ENCODE measurements around the gene SLC15A4.

- TF ChIP-seq CTCF (IDR thresholded peaks at IDR 0.05; ENCODE audit: extremely low read depth in 1 of 2, insufficient read depth in 1 of 2, low read depth in 1 of 2, low read length in 2 of 2) (no peak), POLR2AphosphoS5 (IDR thresholded peaks at IDR 0.05; ENCODE audit: insufficient read depth, low read depth, low read length) (no peak), POLR2A (IDR thresholded peaks at IDR 0.05; ENCODE audit: low read depth, low read length) (no peak), EZH2 (IDR thresholded peaks at IDR 0.05; ENCODE audit: borderline replicate concordance, low read depth, low read length, severe bottlenecking) (no peak), MYC (IDR thresholded peaks at IDR 0.05; ENCODE audit: low read depth, low read length) (no peak), FOS (IDR thresholded peaks at IDR 0.05; ENCODE audit: borderline replicate concordance, insufficient read depth, low read length) (no peak), MAX (IDR thresholded peaks at IDR 0.05; ENCODE audit: insufficient read depth, insufficient read length) (no peak), JUN (IDR thresholded peaks at IDR 0.05; ENCODE audit: borderline replicate concordance, insufficient read depth, insufficient read length, low read depth) (no peak), GATA2 (IDR thresholded peaks at IDR 0.05; ENCODE audit: insufficient read depth, insufficient read length, low read depth, low read length) (no peak)
Measured at GRCh38 chr12:128833418-128833817, 9.7 kb upstream of the SLC15A4 start.

Measured in endothelial cell of umbilical vein (primary cell).